ENCODE data around the gene TMEM170A.
"Not testable (repeated sequence)": the region's sequence is repeated elsewhere in the genome, so short reads cannot be mapped to it uniquely, and the experiment has no call there.

Gene TMEM170A, protein sequence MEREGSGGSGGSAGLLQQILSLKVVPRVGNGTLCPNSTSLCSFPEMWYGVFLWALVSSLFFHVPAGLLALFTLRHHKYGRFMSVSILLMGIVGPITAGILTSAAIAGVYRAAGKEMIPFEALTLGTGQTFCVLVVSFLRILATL

GRCh38 chr16:75464122-75464918, at the start of gene TMEM170A:
TSS of gene TMEM170A (minus strand) at chr16:75464689. CDS start at chr16:75464600, 89 bp downstream.
- Histone ChIP-seq H3K9me3 (ENCODE audit: control insufficient read depth, low read depth, low read length) (no peaks in the 10 kb centered on the region), H3K27ac (ENCODE audit: low read length) (no peak within 1 kb of the TSS), H3K9ac (ENCODE audit: low read length) (peak within 1 kb of the TSS; percentile 77)

GRCh38 chr16:75506574-75506973, 42.1 kb upstream of the TMEM170A start:
- Histone ChIP-seq H3K9me3 (ENCODE audit: control insufficient read depth, low read depth, low read length) (no peaks in the 10 kb centered on the region), H3K27ac (ENCODE audit: low read length) (no peak overlapping the region), H3K27me3 (ENCODE audit: control insufficient read depth, insufficient read depth, low read length) (no peaks in the 10 kb centered on the region), H3K4me3 (ENCODE audit: low read length) (no peak overlapping the region), H3K36me3 (ENCODE audit: control insufficient read depth, low read depth, low read length) (no peaks in the 10 kb centered on the region), H3K4me1 (ENCODE audit: control insufficient read depth, low read depth, low read length) (no peaks in the 10 kb centered on the region), H3K9ac (ENCODE audit: low read length) (no peak overlapping the region)

More at GRCh38 chr16:75464122-75464918, at the start of gene TMEM170A:
- H3K4me3 ChIP-seq (ENCODE audit: low read length), result peak within 1 kb of the TSS; percentile 84
- H3K27me3 ChIP-seq (ENCODE audit: control insufficient read depth, insufficient read depth, low read length), result no peaks in the 10 kb centered on the region
- no peaks in the 10 kb centered on the region for H3K36me3 ChIP-seq (ENCODE audit: control insufficient read depth, low read depth, low read length)
- peaks cover 6% of the 10 kb centered on the region for H3K4me1 ChIP-seq (ENCODE audit: control insufficient read depth, low read depth, low read length)

GRCh38 chr16:75506107-75506506, 41.6 kb upstream of the TMEM170A start:
- no peaks in the 10 kb centered on the region for H3K4me1 ChIP-seq (ENCODE audit: control insufficient read depth, low read depth, low read length)
- H3K27ac ChIP-seq (ENCODE audit: low read length), result no peak overlapping the region
- no peak overlapping the region for H3K4me3 ChIP-seq (ENCODE audit: low read length)

GRCh38 chr16:75503801-75504200, 39.3 kb upstream of the TMEM170A start:
- Histone ChIP-seq H3K27me3 (ENCODE audit: control insufficient read depth, insufficient read depth, low read length) (no peaks in the 10 kb centered on the region), H3K36me3 (ENCODE audit: control insufficient read depth, low read depth, low read length) (no peaks in the 10 kb centered on the region), H3K9me3 (ENCODE audit: control insufficient read depth, low read depth, low read length) (no peaks in the 10 kb centered on the region), H3K9ac (ENCODE audit: low read length) (no peak overlapping the region), H3K4me3 (ENCODE audit: low read length) (no peak overlapping the region), H3K4me1 (ENCODE audit: control insufficient read depth, low read depth, low read length) (no peaks in the 10 kb centered on the region), H3K27ac (ENCODE audit: low read length) (no peak overlapping the region)

More at GRCh38 chr16:75506107-75506506, 41.6 kb upstream of the TMEM170A start:
- H3K9ac ChIP-seq (ENCODE audit: low read length), result no peak overlapping the region
- H3K9me3 ChIP-seq (ENCODE audit: control insufficient read depth, low read depth, low read length), result no peaks in the 10 kb centered on the region
- H3K36me3 ChIP-seq (ENCODE audit: control insufficient read depth, low read depth, low read length), result no peaks in the 10 kb centered on the region
- no peaks in the 10 kb centered on the region for H3K27me3 ChIP-seq (ENCODE audit: control insufficient read depth, insufficient read depth, low read length)

- Histone ChIP-seq H3K9me3 (ENCODE audit: control insufficient read depth, low read depth, low read length) (no peaks in the 10 kb centered on the region), H3K27me3 (ENCODE audit: control insufficient read depth, insufficient read depth, low read length) (no peaks in the 10 kb centered on the region), H3K36me3 (ENCODE audit: control insufficient read depth, low read depth, low read length) (no peaks in the 10 kb centered on the region), H3K9ac (ENCODE audit: low read length) (no peak overlapping the region), H3K27ac (ENCODE audit: low read length) (no peak overlapping the region), H3K4me3 (ENCODE audit: low read length) (no peak overlapping the region), H3K4me1 (ENCODE audit: control insufficient read depth, low read depth, low read length) (no peaks in the 10 kb centered on the region)
Observed at GRCh38 chr16:75502916-75503605, 38.6 kb upstream of the TMEM170A start.

DNA sequence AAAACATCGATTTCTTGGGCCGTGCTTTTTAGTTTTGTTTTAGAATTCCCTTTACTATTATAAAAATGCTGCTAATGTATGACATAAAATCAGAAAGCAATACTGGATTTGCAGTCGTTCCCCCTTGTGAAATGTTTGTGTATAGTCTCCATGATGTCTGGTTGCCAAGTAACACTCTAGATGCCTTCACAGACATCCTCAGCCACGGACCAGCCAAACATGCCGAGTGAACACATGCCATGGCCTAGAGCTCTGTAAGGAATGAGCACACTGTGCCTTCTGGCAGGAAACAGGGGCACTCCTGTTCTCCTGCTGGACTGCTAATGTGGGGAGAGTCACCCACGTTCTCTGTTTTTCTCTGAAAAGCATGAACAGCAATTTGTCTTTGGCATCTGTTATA, 37.3 kb upstream of the TMEM170A start:
- H3K36me3 ChIP-seq (ENCODE audit: control insufficient read depth, low read depth, low read length); H3K27ac ChIP-seq (ENCODE audit: low read length); H3K9me3 ChIP-seq (ENCODE audit: control insufficient read depth, low read depth, low read length); H3K9ac ChIP-seq (ENCODE audit: low read length); H3K27me3 ChIP-seq (ENCODE audit: control insufficient read depth, insufficient read depth, low read length); H3K4me1 ChIP-seq (ENCODE audit: control insufficient read depth, low read depth, low read length); H3K4me3 ChIP-seq (ENCODE audit: low read length): not testable (repeated sequence)

- no peak overlapping the region for H3K9ac ChIP-seq (ENCODE audit: low read length)
- H3K36me3 ChIP-seq (ENCODE audit: control insufficient read depth, low read depth, low read length), result no peaks in the 10 kb centered on the region
- no peak overlapping the region for H3K27ac ChIP-seq (ENCODE audit: low read length)
- no peaks in the 10 kb centered on the region for H3K4me1 ChIP-seq (ENCODE audit: control insufficient read depth, low read depth, low read length)
- no peak overlapping the region for H3K4me3 ChIP-seq (ENCODE audit: low read length)
- H3K27me3 ChIP-seq (ENCODE audit: control insufficient read depth, insufficient read depth, low read length), result no peaks in the 10 kb centered on the region
- H3K9me3 ChIP-seq (ENCODE audit: control insufficient read depth, low read depth, low read length), result no peaks in the 10 kb centered on the region
Observed at GRCh38 chr16:75501359-75501758, 36.9 kb upstream of the TMEM170A start.

DNA sequence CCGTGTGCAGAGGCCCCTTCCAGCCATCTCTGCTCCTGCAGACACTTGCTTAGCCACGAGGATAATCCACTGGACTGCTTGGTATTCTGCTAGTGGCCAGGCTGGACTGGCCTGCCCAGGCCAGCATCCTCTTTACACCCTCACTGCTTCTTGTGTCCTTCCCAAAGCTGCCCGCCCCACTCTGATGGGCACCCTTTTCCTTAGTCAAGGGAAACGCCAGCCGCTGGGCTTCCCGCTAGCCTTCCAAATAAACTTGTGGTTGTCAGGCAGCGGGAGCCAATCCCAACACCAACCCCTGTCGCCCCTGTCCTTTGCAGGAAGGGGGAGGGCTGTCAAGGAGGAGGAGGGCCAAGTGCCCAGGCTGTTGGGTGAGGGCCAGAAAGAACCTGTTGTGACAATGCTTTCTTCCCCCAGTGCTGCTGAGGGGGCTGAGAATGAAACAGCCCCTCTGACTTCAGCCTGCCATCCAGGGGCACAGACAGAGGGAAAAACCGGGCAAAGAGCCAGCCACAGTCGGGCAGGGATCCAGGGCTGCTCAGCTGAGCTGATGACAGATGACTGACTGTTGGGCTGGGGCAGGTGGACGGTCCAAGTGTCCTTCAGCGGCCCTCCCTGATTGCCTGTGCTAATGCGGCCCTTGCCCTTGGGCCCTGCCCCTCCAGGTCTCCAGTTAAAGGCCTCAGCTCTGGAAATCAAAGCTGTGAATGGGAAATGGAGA, 34.3 kb upstream of the TMEM170A start:
- not testable (repeated sequence) for H3K36me3 ChIP-seq (ENCODE audit: control insufficient read depth, low read depth, low read length); H3K27ac ChIP-seq (ENCODE audit: low read length); H3K9ac ChIP-seq (ENCODE audit: low read length); H3K4me3 ChIP-seq (ENCODE audit: low read length); H3K4me1 ChIP-seq (ENCODE audit: control insufficient read depth, low read depth, low read length); H3K9me3 ChIP-seq (ENCODE audit: control insufficient read depth, low read depth, low read length); H3K27me3 ChIP-seq (ENCODE audit: control insufficient read depth, insufficient read depth, low read length)

DNA sequence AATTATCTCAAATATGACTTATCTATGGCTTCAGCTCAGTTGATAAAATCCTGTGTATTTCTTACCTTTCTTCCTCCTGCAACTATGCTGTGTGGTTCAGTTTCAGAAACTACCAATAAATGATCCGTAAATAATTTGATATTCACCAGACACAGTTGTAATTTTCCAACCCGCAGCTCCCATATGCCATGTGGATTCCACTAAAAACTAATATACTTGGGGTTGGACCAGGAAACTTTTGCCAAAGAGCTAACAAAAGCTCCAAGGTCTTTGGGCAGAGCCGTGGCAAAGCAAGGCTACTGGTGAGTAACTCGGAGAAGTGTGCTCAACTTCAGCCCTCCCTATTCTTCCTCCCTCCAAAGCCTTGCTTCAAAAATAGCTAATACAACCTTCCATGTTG, 33.1 kb upstream of the TMEM170A start:
- no peaks in the 10 kb centered on the region for H3K9me3 ChIP-seq (ENCODE audit: control insufficient read depth, low read depth, low read length)
- no peak overlapping the region for H3K4me3 ChIP-seq (ENCODE audit: low read length)
- H3K36me3 ChIP-seq (ENCODE audit: control insufficient read depth, low read depth, low read length), result no peaks in the 10 kb centered on the region
- peaks cover 6% of the 10 kb centered on the region for H3K4me1 ChIP-seq (ENCODE audit: control insufficient read depth, low read depth, low read length)
- H3K27me3 ChIP-seq (ENCODE audit: control insufficient read depth, insufficient read depth, low read length), result peaks cover 5% of the 10 kb centered on the region
- H3K27ac ChIP-seq (ENCODE audit: low read length), result no peak overlapping the region
- no peak overlapping the region for H3K9ac ChIP-seq (ENCODE audit: low read length)

- peak within 1 kb of the TSS; percentile 78 for H3K9ac ChIP-seq (ENCODE audit: low read length)
- H3K36me3 ChIP-seq (ENCODE audit: control insufficient read depth, low read depth, low read length), result no peaks in the 10 kb centered on the region
- H3K4me3 ChIP-seq (ENCODE audit: low read length), result peak within 1 kb of the TSS; percentile 82
- peaks cover 6% of the 10 kb centered on the region for H3K4me1 ChIP-seq (ENCODE audit: control insufficient read depth, low read depth, low read length)
- peaks cover 5% of the 10 kb centered on the region for H3K27me3 ChIP-seq (ENCODE audit: control insufficient read depth, insufficient read depth, low read length)
- H3K27ac ChIP-seq (ENCODE audit: low read length), result no peak within 1 kb of the TSS
- H3K9me3 ChIP-seq (ENCODE audit: control insufficient read depth, low read depth, low read length), result no peaks in the 10 kb centered on the region
Observed at GRCh38 chr16:75495076-75495674, 30.7 kb upstream of the TMEM170A start, which contains the start of gene CHST6. TSS of gene CHST6 (minus strand) at chr16:75495441. CDS start at chr16:75479828, 15,613 bp downstream.

DNA sequence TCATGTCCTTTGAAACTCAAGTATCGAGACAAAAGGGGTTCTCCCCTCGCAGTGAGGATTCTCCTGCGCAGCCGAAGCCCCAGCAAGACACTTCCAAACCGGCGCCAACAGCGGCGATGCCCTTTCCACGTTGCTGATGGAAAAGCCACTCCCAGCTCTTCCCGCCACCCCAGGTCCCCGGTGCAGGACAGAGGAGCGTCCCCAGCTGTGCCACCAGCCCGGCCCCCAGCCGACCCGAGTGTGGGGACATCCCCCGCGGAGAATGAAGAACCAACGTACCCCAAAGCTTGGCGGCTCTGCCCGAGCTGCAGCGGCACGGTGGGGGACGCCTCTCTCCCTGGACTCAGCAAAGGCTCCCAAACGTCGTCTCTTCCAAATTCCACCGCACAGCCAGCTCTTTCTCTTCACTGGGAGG, 30.2 kb upstream of the TMEM170A start:
- H3K9ac ChIP-seq (ENCODE audit: low read length), result peak overlapping the region; percentile 78
- H3K27ac ChIP-seq (ENCODE audit: low read length), result no peak overlapping the region
- peak overlapping the region; percentile 82 for H3K4me3 ChIP-seq (ENCODE audit: low read length)
- peaks cover 6% of the 10 kb centered on the region for H3K4me1 ChIP-seq (ENCODE audit: control insufficient read depth, low read depth, low read length)
- H3K9me3 ChIP-seq (ENCODE audit: control insufficient read depth, low read depth, low read length), result no peaks in the 10 kb centered on the region
- peaks cover 5% of the 10 kb centered on the region for H3K27me3 ChIP-seq (ENCODE audit: control insufficient read depth, insufficient read depth, low read length)
- H3K36me3 ChIP-seq (ENCODE audit: control insufficient read depth, low read depth, low read length), result no peaks in the 10 kb centered on the region
